ES-I3 (cell line): Measurements from ENCODE around the gene ZNF30.
"Not testable (repeated sequence)": the region's sequence is repeated elsewhere in the genome, so short reads cannot be mapped to it uniquely, and the experiment has no call there.

Experiments
- H3K36me3 ChIP-seq: 2 replicates; pipeline ENCODE4 v1.6.1; 2013; ENCODE audit warnings: mild to moderate bottlenecking, low read length, control low read depth, moderate library complexity; ENCODE audit not compliant: insufficient read depth
- H3K4me1 ChIP-seq: 2 replicates; pipeline ENCODE4 v1.6.1; 2013; ENCODE audit warnings: mild to moderate bottlenecking, control low read depth, low read length; ENCODE audit not compliant: insufficient read depth
- H3K9ac ChIP-seq: 2 replicates; pipeline ENCODE4 v1.6.1; 2013; ENCODE audit warnings: low read depth, mild to moderate bottlenecking, low read length, moderate library complexity
- H3K9me3 ChIP-seq: 2 replicates; pipeline ENCODE4 v1.6.1; 2013; ENCODE audit warnings: mild to moderate bottlenecking, low read length, moderate library complexity; ENCODE audit not compliant: control insufficient read depth, insufficient read depth

Gene ZNF30

DNA sequence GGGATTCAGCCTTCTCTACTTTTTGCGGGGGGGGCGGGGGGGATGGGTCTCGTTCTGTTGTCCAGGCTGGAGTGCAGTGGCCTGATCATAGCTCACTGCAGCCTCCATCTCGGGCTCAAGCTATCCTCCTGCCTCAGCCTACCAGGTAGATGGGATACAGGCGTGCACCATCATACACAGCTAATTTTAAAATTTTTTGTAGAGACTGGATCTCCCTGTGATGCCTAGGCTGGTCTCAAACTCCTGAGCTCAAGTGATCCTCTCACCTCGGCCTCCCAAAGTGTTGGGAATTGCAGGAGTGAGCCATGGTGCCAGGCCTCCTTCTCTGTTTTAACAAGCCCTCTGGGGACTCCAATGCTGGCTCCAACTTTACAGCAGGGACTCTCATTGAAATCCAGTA lies 37.9 kb downstream of the ZNF30 start:
- H3K9ac ChIP-seq, result peak overlapping the region; percentile 97; the same call in 1 of the 2 replicates
- peaks cover 5% of the 10 kb centered on the region; the same call in 1 of the 2 replicates for H3K4me1 ChIP-seq
- no peaks in the 10 kb centered on the region; the same call in 1 of the 2 replicates for H3K36me3 ChIP-seq
- H3K9me3 ChIP-seq, result peaks cover 1% of the 10 kb centered on the region; the same call in 1 of the 2 replicates

DNA sequence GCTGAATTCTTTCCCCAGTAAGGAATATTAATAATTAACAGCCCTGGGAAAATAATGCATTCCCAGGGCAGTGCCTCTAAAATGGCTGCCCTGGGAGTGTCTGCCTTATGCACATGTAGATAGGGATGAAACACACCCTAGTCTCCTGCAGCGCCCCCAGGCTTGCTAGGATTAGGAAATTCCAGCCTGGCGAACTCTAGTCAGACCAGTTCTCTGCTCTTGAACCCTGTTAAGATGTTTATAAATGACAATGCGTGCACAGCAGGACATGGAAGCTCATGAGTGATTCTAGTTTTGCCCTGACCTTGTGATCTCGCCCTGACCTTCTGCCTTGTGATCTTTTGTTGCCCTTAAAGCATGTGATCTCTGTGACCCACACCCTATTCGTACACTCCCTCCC lies 38.8 kb downstream of the ZNF30 start:
- not testable (repeated sequence) for H3K4me1 ChIP-seq, H3K36me3 ChIP-seq, H3K9me3 ChIP-seq, H3K9ac ChIP-seq

DNA sequence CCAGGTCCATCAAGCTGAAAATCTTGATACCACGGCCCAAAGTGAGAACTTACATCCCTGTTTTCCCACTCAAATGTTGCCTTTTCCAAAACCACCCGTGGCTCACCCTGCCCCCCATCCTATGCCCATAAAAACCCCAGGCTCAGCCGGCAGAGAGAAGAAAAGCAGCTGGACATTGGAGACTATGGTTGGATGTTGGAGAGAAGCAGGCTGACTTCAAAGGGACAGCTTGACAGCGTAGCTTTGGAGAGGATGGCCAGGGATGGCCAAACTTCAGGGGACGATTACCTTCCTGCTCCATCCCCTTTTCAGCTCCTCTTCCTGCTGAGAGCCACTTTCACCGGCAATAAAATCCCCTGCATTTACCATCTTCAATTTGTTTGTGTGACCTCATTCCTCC lies 40.8 kb downstream of the ZNF30 start:
- H3K9ac ChIP-seq, result no peak overlapping the region
- H3K4me1 ChIP-seq, result peaks cover 3% of the 10 kb centered on the region; the same call in 1 of the 2 replicates
- H3K9me3 ChIP-seq, result peaks cover 3% of the 10 kb centered on the region; the same call in 1 of the 2 replicates
- no peaks in the 10 kb centered on the region; the same call in 1 of the 2 replicates for H3K36me3 ChIP-seq

DNA sequence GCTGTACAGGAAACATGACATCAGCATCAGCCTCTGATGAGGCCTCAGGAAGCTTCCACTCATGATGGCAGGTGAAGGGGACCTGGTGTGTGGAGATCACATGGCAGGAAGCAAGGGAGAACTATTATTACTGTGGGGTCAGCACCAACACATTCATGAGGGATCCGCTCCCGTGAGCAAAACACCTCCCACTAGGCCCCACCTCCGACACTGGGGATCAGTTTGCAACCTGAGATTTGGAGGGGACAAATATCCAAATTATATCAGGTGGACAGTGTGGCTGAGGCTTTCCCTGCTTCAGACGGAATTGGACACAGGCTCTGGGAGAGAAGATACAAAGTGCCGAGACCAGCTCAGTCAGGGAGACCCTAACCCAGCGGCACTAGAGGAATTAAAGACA lies 43.0 kb downstream of the ZNF30 start:
- no peak overlapping the region for H3K9ac ChIP-seq
- H3K9me3 ChIP-seq, result peaks cover 3% of the 10 kb centered on the region; the same call in 1 of the 2 replicates
- H3K36me3 ChIP-seq, result no peaks in the 10 kb centered on the region; the same call in 1 of the 2 replicates
- no peaks in the 10 kb centered on the region for H3K4me1 ChIP-seq

DNA sequence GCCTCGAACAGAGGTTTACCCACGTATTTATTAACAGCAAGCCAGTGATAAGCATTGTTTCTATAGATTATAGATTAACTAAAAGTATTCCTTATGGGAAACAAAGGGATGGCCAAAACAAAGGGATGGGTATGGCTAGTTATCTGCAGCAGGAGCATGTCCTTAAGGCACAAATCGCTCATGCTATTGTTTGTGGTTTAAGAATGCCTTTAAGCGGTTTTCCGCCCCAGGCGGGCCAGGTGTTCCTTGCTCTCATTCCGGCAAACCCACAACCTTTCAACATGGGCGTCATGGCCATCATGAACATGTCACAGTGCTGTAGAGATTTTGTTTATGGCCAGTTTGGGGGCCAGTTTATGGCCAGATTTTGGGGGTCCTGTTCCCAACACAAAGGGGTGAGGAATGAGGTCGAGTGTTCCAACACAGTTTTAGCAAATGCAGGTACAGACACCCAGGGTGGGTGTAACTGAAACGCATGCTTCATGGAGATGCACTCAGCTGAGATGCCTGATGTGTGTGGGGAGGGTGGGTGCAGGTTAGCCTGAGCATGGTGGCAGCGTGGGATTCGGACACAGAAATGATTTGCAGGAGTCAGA lies 43.6 kb downstream of the ZNF30 start:
- not testable (repeated sequence) for H3K36me3 ChIP-seq, H3K9me3 ChIP-seq, H3K4me1 ChIP-seq, H3K9ac ChIP-seq

DNA sequence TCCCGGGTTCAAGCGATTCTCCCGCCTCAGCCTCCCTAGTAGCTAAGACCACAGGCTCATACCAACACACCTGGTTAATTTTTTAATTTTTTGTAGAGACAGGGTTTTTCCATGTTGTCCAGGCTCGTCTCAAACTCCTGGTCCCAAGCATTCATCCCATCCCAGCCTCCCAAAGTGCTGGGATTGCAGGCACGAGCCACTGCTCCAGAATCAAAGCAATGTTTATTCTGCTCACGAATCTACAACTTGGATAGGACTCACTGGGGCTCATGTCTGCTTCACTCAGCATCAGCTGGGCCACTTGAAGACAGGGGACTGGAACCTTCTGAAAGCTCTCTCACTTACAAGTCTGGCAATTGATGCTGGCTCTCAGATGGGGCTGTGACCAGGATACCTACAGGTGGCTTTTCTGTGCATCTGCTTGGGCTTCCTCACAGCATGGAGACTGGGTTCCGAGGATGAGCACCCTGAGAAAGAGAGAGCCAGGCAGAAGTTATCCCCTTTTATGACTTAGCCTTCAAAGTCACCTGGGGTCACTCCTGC lies 45.5 kb downstream of the ZNF30 start:
- Histone ChIP-seq H3K4me1 (no peaks in the 10 kb centered on the region), H3K9ac (no peak overlapping the region), H3K36me3 (no peaks in the 10 kb centered on the region), H3K9me3 (peaks cover 3% of the 10 kb centered on the region; the same call in 1 of the 2 replicates)

DNA sequence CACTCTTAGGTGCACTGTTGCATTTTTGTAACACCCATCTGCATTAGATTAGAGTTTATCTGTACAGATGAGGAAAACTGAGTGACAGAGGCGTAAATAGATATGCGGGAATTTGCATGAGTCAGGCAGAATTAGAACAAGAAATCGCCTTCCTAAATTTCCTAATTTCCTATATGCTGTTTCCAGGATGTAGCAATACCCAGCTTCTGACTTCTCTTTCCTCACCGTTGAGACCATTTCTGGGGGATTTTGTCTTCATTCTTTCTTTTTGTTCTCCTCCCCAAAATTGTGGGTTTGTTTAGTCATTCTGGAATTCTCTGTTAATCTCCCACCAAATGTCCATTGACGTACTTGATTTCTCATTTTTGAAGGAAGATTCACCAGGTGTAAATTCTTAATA lies 47.9 kb downstream of the ZNF30 start:
- Histone ChIP-seq H3K9ac (no peak overlapping the region), H3K9me3 (peaks cover 3% of the 10 kb centered on the region; the same call in 1 of the 2 replicates), H3K36me3 (no peaks in the 10 kb centered on the region), H3K4me1 (no peaks in the 10 kb centered on the region)

DNA sequence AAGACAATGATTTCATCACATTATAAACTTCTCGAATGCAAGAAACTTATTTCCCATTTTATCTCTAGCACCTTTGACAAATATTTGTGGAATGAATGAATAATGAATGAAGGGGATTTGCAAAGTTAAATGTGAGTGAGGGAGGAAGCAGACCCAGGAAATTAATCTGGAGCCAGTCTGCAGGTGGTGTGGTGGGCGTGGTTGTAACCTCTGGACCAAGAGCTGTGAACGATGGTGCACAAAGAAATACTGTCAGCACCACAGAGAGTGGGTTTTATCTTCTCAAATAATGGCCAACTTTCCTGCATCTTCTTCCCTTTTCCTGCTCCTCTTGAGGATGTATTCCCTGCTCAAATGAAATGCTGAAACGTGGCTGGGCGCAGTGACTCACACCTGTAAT lies 48.4 kb downstream of the ZNF30 start:
- H3K9ac ChIP-seq, result no peak overlapping the region
- no peaks in the 10 kb centered on the region for H3K36me3 ChIP-seq
- peaks cover 3% of the 10 kb centered on the region; the same call in 1 of the 2 replicates for H3K9me3 ChIP-seq
- H3K4me1 ChIP-seq, result no peaks in the 10 kb centered on the region

DNA sequence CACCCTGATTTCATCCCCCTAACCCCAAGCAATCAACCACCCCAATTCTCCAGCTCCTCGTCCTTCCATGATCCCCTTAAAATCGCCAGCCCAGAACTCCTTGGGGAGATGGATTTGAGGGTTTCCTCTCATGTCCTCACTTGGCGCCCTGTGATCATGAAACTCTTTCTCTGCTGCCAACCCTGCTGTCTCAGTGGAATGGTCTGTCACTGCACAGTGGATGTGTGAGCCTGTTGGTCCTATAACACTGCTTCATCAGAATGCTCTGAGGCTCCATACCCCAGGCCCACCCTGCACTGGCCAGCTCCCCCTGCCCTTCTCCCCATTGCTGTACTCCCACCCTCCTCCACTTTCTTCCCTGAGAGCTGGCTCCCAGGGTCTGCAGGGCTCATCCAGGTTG lies 49.9 kb downstream of the ZNF30 start:
- Histone ChIP-seq H3K4me1 (no peaks in the 10 kb centered on the region), H3K9me3 (no peaks in the 10 kb centered on the region), H3K36me3 (no peaks in the 10 kb centered on the region), H3K9ac (no peak overlapping the region)

DNA sequence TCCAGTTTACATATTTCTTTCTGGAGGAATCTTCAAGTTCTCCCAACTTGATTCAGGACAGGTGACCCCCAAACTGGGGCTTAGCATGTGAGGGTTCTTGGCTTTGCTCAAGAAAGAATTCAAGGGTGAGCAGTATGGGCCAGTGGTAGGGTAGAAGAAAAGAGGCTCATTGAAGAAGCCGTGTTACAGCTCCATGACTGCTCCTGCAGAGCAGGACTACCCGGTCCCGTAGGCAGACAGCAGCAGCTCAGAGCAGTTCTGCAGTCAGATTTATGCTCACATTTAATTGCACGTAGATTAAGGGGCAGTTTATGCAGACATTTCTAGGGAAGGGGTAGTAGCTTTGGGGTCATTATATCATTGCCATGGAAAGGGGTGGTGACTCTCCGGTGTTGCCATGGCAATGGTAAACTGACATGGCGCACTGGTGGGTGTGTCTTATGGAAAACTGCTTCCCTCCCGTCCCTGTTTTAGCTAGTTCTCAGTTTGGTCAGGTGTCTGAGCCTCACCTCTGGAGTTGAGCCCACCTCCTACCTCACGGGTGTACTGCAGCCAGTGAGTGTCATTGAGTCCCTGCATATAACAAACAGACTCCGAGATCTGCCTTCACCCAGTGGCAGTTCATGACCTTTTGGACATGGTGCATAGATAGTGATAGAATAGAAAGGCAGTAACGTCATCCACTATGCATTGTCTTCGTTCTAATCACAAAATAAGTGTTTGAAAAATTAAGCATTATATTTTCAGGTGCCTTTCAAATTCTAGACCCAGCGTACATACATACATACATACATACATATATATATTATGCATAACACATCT lies 53.3 kb downstream of the ZNF30 start:
- no peaks in the 10 kb centered on the region for H3K4me1 ChIP-seq
- no peaks in the 10 kb centered on the region for H3K9me3 ChIP-seq
- no peak overlapping the region for H3K9ac ChIP-seq
- H3K36me3 ChIP-seq, result no peaks in the 10 kb centered on the region

DNA sequence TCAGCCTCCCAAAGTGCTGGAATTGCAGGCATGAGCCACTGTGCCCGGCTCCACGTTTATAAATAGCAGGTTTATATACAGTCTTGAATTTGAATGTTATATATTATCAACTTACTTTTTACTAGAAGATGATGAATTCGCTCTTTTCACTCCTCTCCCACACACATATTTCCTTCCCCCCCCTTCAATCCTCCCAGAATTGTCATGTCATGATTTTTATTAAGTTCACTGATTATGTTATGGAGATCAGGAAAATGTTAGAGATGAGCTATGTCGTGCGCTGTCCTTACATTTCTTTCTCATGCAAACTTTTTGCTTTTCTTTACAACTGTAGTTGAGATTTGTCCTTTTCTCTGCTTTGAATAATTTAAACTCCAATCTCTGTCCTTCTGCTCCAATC lies 55.6 kb downstream of the ZNF30 start:
- Histone ChIP-seq H3K4me1 (peaks cover 4% of the 10 kb centered on the region; the same call in 1 of the 2 replicates), H3K36me3 (no peaks in the 10 kb centered on the region), H3K9ac (no peak overlapping the region), H3K9me3 (no peaks in the 10 kb centered on the region)

DNA sequence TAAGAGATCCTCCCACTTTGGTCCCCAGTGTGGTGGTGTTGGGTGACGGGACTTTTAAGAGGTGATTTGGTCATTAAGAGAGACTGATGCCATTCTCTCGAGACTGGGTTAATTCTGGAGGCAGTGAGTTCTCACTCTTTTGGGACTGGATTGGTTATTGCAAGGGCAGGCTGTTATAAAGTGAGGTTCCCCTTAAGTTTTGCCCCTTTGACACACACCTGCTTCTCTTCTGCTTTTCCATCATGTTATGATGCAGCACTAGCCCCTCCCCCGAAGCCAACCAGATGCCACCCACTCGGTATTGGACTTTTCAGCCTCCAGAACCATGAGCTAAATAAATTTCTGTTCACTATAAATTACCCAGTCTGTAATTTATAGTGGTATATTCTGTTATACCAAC lies 57.1 kb downstream of the ZNF30 start:
- Histone ChIP-seq H3K36me3 (no peaks in the 10 kb centered on the region), H3K9me3 (no peaks in the 10 kb centered on the region), H3K9ac (no peak overlapping the region), H3K4me1 (peaks cover 4% of the 10 kb centered on the region; the same call in 1 of the 2 replicates)

DNA sequence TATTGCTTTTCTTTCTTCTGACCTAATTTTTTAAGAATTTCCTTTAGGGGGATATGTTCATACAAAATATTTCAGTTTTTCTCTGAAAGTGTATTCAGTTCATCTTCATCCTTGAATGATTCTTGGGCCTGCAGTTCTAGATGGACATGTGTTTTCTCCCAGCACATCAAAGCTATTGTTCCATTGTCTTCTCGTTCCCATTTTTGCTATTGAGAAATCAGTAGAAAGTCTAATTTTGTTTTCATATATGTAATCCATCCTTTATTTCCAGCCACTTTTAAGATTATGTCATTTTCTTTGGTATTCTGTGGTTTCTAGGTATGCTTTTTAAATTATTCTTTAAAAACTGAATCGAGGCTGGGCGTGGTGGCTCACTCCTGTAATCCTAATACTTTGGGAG lies 57.6 kb downstream of the ZNF30 start:
- Histone ChIP-seq H3K9ac (no peak overlapping the region), H3K4me1 (peaks cover 4% of the 10 kb centered on the region; the same call in 1 of the 2 replicates), H3K36me3 (no peaks in the 10 kb centered on the region), H3K9me3 (no peaks in the 10 kb centered on the region)

DNA sequence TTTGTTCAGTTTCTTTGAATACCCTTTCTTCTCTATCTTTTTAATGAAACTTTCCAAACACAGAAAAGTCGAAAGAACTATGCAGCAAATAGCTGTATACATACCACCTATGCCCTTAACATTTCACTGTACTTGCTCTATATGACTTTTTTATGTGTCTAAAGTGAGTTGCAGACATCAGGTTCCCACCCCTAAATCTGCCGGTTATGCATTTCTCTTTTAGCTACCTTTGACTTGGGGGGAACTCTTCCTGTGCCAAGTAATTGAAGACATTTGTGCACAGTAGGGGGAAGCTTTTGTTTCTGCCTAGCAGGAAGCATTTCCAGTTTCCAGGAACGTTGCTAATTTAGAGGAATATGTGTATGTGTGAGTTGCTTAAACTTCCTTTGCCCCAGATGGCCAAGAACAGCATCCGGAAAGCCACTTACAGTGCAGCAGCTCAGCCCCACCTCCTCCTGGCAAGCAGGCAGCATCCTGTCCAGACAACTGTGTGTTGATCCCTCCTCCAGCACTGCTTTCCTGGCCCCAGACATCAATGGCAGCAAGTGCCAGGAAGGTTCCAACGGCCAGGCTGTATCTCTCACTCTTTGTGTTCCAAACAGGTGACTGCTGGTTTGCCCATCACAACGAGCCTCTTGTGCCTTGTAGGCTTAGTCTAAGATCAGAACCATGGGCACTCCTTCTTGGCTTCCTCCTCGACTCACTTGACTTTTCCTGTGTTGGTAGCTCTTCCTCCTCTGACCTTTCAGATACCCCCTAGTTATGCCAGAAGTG lies 58.7 kb downstream of the ZNF30 start:
- peaks cover 4% of the 10 kb centered on the region; the same call in 1 of the 2 replicates for H3K4me1 ChIP-seq
- no peaks in the 10 kb centered on the region for H3K36me3 ChIP-seq
- no peak overlapping the region for H3K9ac ChIP-seq
- no peaks in the 10 kb centered on the region for H3K9me3 ChIP-seq
